CD4-positive, alpha-beta T cell (primary cell): ENCODE results near the gene GNRH2. TPM values are rescaled to one million over a fixed set of nuclear protein-coding genes. Genes with fewer than 3 reads are reported as not detected.
"Not testable (repeated sequence)": the region's sequence is repeated elsewhere in the genome, so short reads cannot be mapped to it uniquely, and the experiment has no call there.

Source experiments
- ATAC-seq: fragments of 200-7000 bp; cut with Tn5 transposase; one replicate; pipeline ENCODE4 v1.10.0; 2022; ENCODE audit warnings: mild to moderate bottlenecking; ENCODE audit not compliant: poor library complexity
- CTCF ChIA-PET: fragments of 350-600 bp; sonication (Branson Sonifier 250); formaldehyde crosslinking; loops from one replicate; lab custom pipeline; 2021; ENCODE audit warnings: antibody characterized with exemption, inconsistent platforms; lab: Charles Lee
- POLR2A ChIA-PET: fragments of 350-600 bp; sonication (Branson Sonifier 250); formaldehyde crosslinking; loops from one replicate; lab custom pipeline; 2021; ENCODE audit warnings: antibody characterized with exemption, inconsistent platforms; lab: Charles Lee
- DNase-seq, 14 experiments: peaks; one replicate each; pipeline ENCODE4 v3.0.0-alpha.2; 2013 to 2020; ENCODE audit warnings: mixed read lengths in 2 of 14
- H3K27ac ChIP-seq, 2 donors: one replicate each; pipeline versions ENCODE4 v1.5.1 to v1.7.0; 2013; ENCODE audit warnings: low read length in 2 of 2, low read depth in 1 of 2, mild to moderate bottlenecking in 1 of 2
- H3K27me3 ChIP-seq, 2 experiments: 1 replicate in 1 of 2; 2 replicates in 1 of 2; pipeline versions ENCODE4 v1.6.1 to v1.7.0; 2013; ENCODE audit warnings: low read length in 2 of 2, control low read depth in 1 of 2, mild to moderate bottlenecking in 1 of 2, moderate library complexity in 1 of 2; ENCODE audit not compliant: insufficient read depth in 2 of 2, control insufficient read depth in 1 of 2
- H3K36me3 ChIP-seq: one replicate; pipeline ENCODE4 v1.6.1; 2013; ENCODE audit warnings: low read length, control low read depth; ENCODE audit not compliant: insufficient read depth
- H3K4me1 ChIP-seq: one replicate; pipeline ENCODE4 v1.6.1; 2013; ENCODE audit warnings: low read length, control low read depth; ENCODE audit not compliant: insufficient read depth
- H3K4me3 ChIP-seq: one replicate; pipeline ENCODE4 v1.5.1; 2013; ENCODE audit warnings: mild to moderate bottlenecking, low read length, moderate library complexity
- H3K9me3 ChIP-seq, 2 experiments: 1 replicate in 1 of 2; 2 replicates in 1 of 2; pipeline versions ENCODE4 v1.6.1 to v1.7.0; 2013; ENCODE audit warnings: low read length in 2 of 2, mild to moderate bottlenecking in 2 of 2, control low read depth in 1 of 2, moderate library complexity in 1 of 2; ENCODE audit not compliant: control insufficient read depth in 1 of 2, insufficient read depth in 1 of 2
- H3K27ac Mint-ChIP-seq: one replicate; pipeline ENCODE4 v1.8.0; 2020; ENCODE audit warnings: mixed read lengths
- H3K27me3 Mint-ChIP-seq: one replicate; pipeline ENCODE4 v1.8.0; 2021; ENCODE audit warnings: mixed read lengths
- H3K36me3 Mint-ChIP-seq: one replicate; pipeline ENCODE4 v1.8.0; 2021; ENCODE audit warnings: low read depth, mixed read lengths
- H3K4me1 Mint-ChIP-seq: one replicate; pipeline ENCODE4 v1.8.0; 2021; ENCODE audit warnings: low read depth, mixed read lengths
- H3K4me3 Mint-ChIP-seq: one replicate; pipeline ENCODE4 v1.8.0; 2020; ENCODE audit warnings: mild to moderate bottlenecking, mixed read lengths
- H3K9me3 Mint-ChIP-seq: one replicate; pipeline ENCODE4 v1.8.0; 2020; ENCODE audit warnings: mixed read lengths
- CTCF ChIP-seq: fragments of 200-600 bp; IDR thresholded peaks from one replicate; pipeline ENCODE4 v1.8.0; 2022; ENCODE audit warnings: antibody characterized with exemption, mild to moderate bottlenecking
- intact Hi-C, 2 experiments: fragments of 100-400 bp; cut with DNase I in 1 of 2; cut with micrococcal nuclease in 1 of 2; formaldehyde crosslinking; loops; one replicate each; pipeline versions ENCODE4 v1.15.1 to v1.9.0; 2023 to 2025; cut with DNase I, micrococcal nuclease
- total RNA-seq, 174 experiments: library from RNA in 2 of 174; stranded (reverse) in 2 of 174; gene quantifications; one replicate each; pipeline ENCODE4 v1.2.3 and lab custom pipeline; 2021 to 2026

GNRH2 gene
- total RNA-seq, 2 experiments from 2014 or later, result not detected

DNA sequence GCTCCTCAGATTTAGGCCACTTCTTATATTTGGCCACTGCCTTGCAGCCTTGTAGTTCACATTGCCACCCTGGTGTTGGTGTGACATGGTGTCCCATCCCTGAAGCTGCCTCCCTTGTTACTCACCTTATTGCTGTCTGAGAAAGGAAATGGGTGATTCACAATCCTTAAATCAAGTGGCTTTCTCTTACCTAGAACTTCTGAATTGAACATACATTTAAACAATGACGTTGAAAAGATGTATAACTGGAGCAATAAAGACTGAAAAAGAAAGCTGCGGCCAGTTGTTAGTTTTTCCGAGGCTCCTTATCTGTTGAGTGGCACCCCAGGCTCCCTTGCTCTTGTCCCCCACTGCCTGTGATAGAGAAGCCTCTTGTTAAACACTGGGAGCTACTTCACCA lies 28.8 kb upstream of the GNRH2 start:
- POLR2A ChIA-PET, result no interaction called here
- no peak overlapping the region for H3K4me3 Mint-ChIP-seq
- Histone ChIP-seq H3K27me3 (no peaks in the 10 kb centered on the region), H3K36me3 (peaks cover 24% of the 10 kb centered on the region), H3K9me3 (no peaks in the 10 kb centered on the region), H3K4me3 (no peak overlapping the region), H3K27ac (no peak overlapping the region), H3K4me1 (no peaks in the 10 kb centered on the region)
- TF ChIP-seq CTCF, result no peak
- no peaks in the 10 kb centered on the region for H3K9me3 Mint-ChIP-seq
- H3K27me3 Mint-ChIP-seq, result no peaks in the 10 kb centered on the region
- ATAC-seq (no peak), DNase-seq (no peak)
- intact Hi-C loops, result no loop called here
- peaks cover 8% of the 10 kb centered on the region for H3K4me1 Mint-ChIP-seq
- peaks cover 58% of the 10 kb centered on the region for H3K36me3 Mint-ChIP-seq
- no peak overlapping the region for H3K27ac Mint-ChIP-seq
- CTCF ChIA-PET, result no interaction called here

- CTCF ChIA-PET, DNase-seq, POLR2A ChIA-PET, H3K27me3 ChIP-seq, intact Hi-C loops, H3K4me1 Mint-ChIP-seq, H3K9me3 Mint-ChIP-seq, H3K4me1 ChIP-seq, H3K4me3 ChIP-seq, ATAC-seq, H3K4me3 Mint-ChIP-seq, H3K27ac ChIP-seq, H3K27ac Mint-ChIP-seq, H3K9me3 ChIP-seq, H3K27me3 Mint-ChIP-seq: not testable (repeated sequence)
- peaks cover 55% of the 10 kb centered on the region for H3K36me3 Mint-ChIP-seq
- H3K36me3 ChIP-seq, result peaks cover 21% of the 10 kb centered on the region
These were observed 28.1 kb upstream of the GNRH2 start for GRCh38 chr20:3015302-3015701.

DNA sequence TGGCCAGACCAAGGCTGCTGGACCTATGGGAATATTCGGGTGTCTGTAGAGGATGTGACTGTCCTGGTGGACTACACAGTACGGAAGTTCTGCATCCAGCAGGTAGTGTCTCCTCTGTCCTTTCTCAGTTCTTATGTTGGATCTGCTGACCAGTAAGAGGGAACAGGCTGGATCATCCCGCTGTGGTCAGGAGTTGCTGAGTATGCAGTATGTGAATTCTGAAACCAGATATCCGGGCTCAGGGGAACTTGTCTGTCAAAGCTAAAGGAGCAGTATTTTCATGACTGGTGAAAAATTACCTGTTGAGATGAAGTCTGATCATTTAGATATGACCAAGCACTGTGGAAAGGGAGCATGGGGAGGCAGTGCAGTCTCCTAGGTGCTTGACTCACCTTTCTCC lies 22.1 kb upstream of the GNRH2 start:
- ATAC-seq (no peak), DNase-seq (no peak)
- ChIA-PET CTCF (no interaction called here), POLR2A (no interaction called here)
- Mint-ChIP-seq H3K27ac (no peak overlapping the region), H3K27me3 (no peaks in the 10 kb centered on the region), H3K9me3 (no peaks in the 10 kb centered on the region), H3K4me3 (no peak overlapping the region), H3K4me1 (no peaks in the 10 kb centered on the region), H3K36me3 (peaks cover 76% of the 10 kb centered on the region)
- Histone ChIP-seq H3K4me3 (no peak overlapping the region), H3K9me3 (no peaks in the 10 kb centered on the region), H3K27me3 (no peaks in the 10 kb centered on the region), H3K4me1 (no peaks in the 10 kb centered on the region), H3K36me3 (peaks cover 59% of the 10 kb centered on the region), H3K27ac (no peak overlapping the region)
- intact Hi-C loops, result no loop called here
- TF ChIP-seq CTCF, result no peak

DNA sequence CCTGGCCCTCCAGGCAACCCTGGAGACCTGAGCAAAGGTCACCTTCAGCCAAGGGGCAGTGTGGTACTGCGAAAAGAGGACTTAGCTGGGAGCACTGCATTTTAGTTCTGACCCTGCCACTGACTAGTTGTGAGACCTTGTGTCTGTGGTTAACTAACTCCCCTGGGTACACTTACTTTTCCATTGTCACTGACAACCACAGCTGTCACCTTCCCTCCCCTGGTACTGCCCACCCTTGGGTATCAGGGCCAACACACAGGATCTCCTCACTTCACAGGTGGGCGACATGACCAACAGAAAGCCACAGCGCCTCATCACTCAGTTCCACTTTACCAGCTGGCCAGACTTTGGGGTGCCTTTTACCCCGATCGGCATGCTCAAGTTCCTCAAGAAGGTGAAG lies 21.6 kb upstream of the GNRH2 start:
- Histone ChIP-seq H3K4me3 (no peak overlapping the region), H3K36me3 (peaks cover 61% of the 10 kb centered on the region), H3K27me3 (no peaks in the 10 kb centered on the region), H3K4me1 (no peaks in the 10 kb centered on the region), H3K9me3 (no peaks in the 10 kb centered on the region), H3K27ac (no peak overlapping the region)
- Mint-ChIP-seq H3K27me3 (no peaks in the 10 kb centered on the region), H3K27ac (no peak overlapping the region), H3K4me3 (no peak overlapping the region), H3K4me1 (no peaks in the 10 kb centered on the region), H3K9me3 (no peaks in the 10 kb centered on the region), H3K36me3 (peaks cover 77% of the 10 kb centered on the region)
- POLR2A ChIA-PET, result no interaction called here
- no peak for DNase-seq
- ATAC-seq, result no peak
- intact Hi-C loops, result no loop called here
- CTCF ChIA-PET, result no interaction called here
- TF ChIP-seq CTCF, result no peak

- H3K9me3 Mint-ChIP-seq, H3K4me3 Mint-ChIP-seq, CTCF ChIA-PET: not testable (repeated sequence)
These were observed 20.6 kb upstream of the GNRH2 start for GRCh38 chr20:3022559-3023490.

More at GRCh38 chr20:3022559-3023490, 20.6 kb upstream of the GNRH2 start:
- H3K27me3 Mint-ChIP-seq, H3K27ac ChIP-seq, H3K4me1 ChIP-seq, H3K4me1 Mint-ChIP-seq, ATAC-seq, H3K27ac Mint-ChIP-seq, H3K9me3 ChIP-seq, DNase-seq, H3K4me3 ChIP-seq, H3K27me3 ChIP-seq, POLR2A ChIA-PET, intact Hi-C loops: not testable (repeated sequence)
- peaks cover 77% of the 10 kb centered on the region for H3K36me3 Mint-ChIP-seq
- H3K36me3 ChIP-seq, result peaks cover 66% of the 10 kb centered on the region
